ENCODE data around the gene KLHL28.

KLHL28 gene

GRCh38 chr14:44887596-44887955, 74.2 kb downstream of the KLHL28 start:
- in situ Hi-C loops (cut with HindIII; ENCODE audit: low sequenced_read_pairs) = no loop called here
- no peak for DNase-seq (ENCODE audit: low read depth)
- H3K4me3 ChIP-seq (ENCODE audit: low read depth, low read length) = no peak overlapping the region
- TF ChIP-seq CTCF (IDR thresholded peaks at IDR 0.05; ENCODE audit: low read depth, low read length, missing control alignments) = no peak

GRCh38 chr14:44886860-44887595, 74.7 kb downstream of the KLHL28 start:
- TF ChIP-seq CTCF (IDR thresholded peaks at IDR 0.05; ENCODE audit: low read depth, low read length, missing control alignments) = no peak
- H3K4me3 ChIP-seq (ENCODE audit: low read depth, low read length) = no peak overlapping the region
- DNase-seq (ENCODE audit: low read depth) = no peak
- in situ Hi-C loops (cut with HindIII; ENCODE audit: low sequenced_read_pairs) = no loop called here

GRCh38 chr14:44880791-44881190, 81.0 kb downstream of the KLHL28 start:
- in situ Hi-C loops (cut with HindIII; ENCODE audit: low sequenced_read_pairs) = no loop called here
- DNase-seq (ENCODE audit: low read depth) = no peak
- TF ChIP-seq CTCF (IDR thresholded peaks at IDR 0.05; ENCODE audit: low read depth, low read length, missing control alignments) = no peak
- H3K4me3 ChIP-seq (ENCODE audit: low read depth, low read length) = no peak overlapping the region
